ENCODE data around the gene ST6GALNAC5. TPM values are rescaled to one million over a fixed set of nuclear protein-coding genes. Genes with fewer than 3 reads are reported as not detected.

The ST6GALNAC5 gene
- polyA plus RNA-seq, 1 experiment: 1.6 TPM

GRCh38 chr1:76901158-76901767 is 34.0 kb downstream of the ST6GALNAC5 start:
- peak; percentile 15 for DNase-seq (ENCODE audit: low read depth, low spot score)

DNA sequence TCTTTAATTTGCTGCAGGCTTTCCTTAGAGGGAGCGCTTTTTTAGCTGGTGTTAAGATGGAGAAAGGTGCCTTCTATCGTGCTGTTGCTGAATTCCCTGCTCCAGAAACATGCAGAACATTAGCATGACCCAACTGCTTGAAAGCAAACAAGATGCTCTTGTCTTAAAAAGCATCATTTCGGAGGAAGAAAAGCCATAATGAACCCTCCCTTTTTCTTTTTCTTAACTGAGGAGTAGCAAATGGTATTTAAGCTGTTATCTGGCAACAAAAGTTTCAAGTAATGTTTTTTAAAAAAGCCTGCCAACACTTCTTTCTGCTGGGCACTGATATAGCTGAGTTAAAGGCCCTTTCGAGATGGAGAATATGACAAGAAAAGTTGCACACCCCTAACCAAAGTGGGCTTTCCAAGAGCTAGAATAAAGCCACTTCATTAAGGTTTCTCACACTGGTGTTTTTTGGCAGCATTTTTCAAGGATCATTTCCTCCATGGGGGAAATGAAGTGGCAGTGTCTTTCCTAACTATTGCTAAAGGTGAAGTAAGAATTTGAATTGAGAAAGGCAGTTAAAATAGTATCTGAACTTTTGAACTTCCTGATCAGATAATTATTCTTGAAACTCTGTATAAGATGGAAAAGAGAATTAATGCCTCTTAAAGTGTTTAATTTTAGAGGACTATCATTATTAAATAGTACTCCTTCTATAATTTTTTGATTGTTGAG is 38.8 kb downstream of the ST6GALNAC5 start:
- POLR2A ChIA-PET: no interaction called here

More at GRCh38 chr1:76901158-76901767, 34.0 kb downstream of the ST6GALNAC5 start:
- Histone ChIP-seq H3K27me3 (ENCODE audit: control insufficient read depth, insufficient read depth, low read length) (no peaks in the 10 kb centered on the region), H3K27ac (ENCODE audit: low read depth, low read length) (no peak overlapping the region), H3K9me3 (ENCODE audit: control insufficient read depth, insufficient read depth, low read length) (no peaks in the 10 kb centered on the region), H3K4me3 (ENCODE audit: low read depth, low read length) (no peak overlapping the region)
- TF ChIP-seq, protein P1, sequence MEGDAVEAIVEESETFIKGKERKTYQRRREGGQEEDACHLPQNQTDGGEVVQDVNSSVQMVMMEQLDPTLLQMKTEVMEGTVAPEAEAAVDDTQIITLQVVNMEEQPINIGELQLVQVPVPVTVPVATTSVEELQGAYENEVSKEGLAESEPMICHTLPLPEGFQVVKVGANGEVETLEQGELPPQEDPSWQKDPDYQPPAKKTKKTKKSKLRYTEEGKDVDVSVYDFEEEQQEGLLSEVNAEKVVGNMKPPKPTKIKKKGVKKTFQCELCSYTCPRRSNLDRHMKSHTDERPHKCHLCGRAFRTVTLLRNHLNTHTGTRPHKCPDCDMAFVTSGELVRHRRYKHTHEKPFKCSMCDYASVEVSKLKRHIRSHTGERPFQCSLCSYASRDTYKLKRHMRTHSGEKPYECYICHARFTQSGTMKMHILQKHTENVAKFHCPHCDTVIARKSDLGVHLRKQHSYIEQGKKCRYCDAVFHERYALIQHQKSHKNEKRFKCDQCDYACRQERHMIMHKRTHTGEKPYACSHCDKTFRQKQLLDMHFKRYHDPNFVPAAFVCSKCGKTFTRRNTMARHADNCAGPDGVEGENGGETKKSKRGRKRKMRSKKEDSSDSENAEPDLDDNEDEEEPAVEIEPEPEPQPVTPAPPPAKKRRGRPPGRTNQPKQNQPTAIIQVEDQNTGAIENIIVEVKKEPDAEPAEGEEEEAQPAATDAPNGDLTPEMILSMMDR (IDR thresholded peaks at IDR 0.05; ENCODE audit: low read depth, low read length): peak; percentile 94
- POLR2A ChIA-PET: no interaction called here
- CTCF ChIA-PET: interaction anchor here (1.5 kb wide), 1 partner anchor 225 kb away, joined by 5 read pairs; no protein-coding TSS in a partner anchor

DNA sequence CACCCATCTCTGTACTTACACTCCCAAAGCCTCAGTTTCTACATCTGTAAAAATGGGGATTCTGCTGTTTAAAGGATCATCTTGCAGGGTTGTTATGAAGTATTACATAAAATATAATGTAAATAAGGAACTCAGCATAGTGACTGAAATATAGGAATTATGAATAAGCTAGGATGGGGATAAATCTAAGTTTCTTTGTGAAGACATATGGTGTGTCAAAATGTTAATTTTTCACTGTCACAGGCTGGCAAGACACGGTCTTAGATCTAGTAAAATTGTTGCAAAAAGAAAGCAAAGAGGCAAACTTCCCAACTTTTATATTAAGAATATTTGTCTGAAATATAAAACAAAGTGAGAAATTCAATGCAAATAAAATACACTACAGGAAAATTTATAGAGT is 42.0 kb downstream of the ST6GALNAC5 start:
- DNase-seq (ENCODE audit: low read depth, low spot score): no peak
- TF ChIP-seq, protein P1 (IDR thresholded peaks at IDR 0.05; ENCODE audit: low read depth, low read length): no peak
- Histone ChIP-seq H3K9me3 (ENCODE audit: control insufficient read depth, insufficient read depth, low read length) (no peaks in the 10 kb centered on the region), H3K27me3 (ENCODE audit: control insufficient read depth, insufficient read depth, low read length) (no peaks in the 10 kb centered on the region), H3K27ac (ENCODE audit: low read depth, low read length) (no peak overlapping the region), H3K4me3 (ENCODE audit: low read depth, low read length) (no peak overlapping the region)
- CTCF ChIA-PET: no interaction called here
- POLR2A ChIA-PET: no interaction called here

More for the DNA sequence above, 38.8 kb downstream of the ST6GALNAC5 start:
- Histone ChIP-seq H3K9me3 (ENCODE audit: control insufficient read depth, insufficient read depth, low read length) (no peaks in the 10 kb centered on the region), H3K27ac (ENCODE audit: low read depth, low read length) (no peak overlapping the region), H3K4me3 (ENCODE audit: low read depth, low read length) (no peak overlapping the region), H3K27me3 (ENCODE audit: control insufficient read depth, insufficient read depth, low read length) (no peaks in the 10 kb centered on the region)
- CTCF ChIA-PET: no interaction called here
- DNase-seq (ENCODE audit: low read depth, low spot score): no peak
- TF ChIP-seq, protein P1 (IDR thresholded peaks at IDR 0.05; ENCODE audit: low read depth, low read length): no peak

DNA sequence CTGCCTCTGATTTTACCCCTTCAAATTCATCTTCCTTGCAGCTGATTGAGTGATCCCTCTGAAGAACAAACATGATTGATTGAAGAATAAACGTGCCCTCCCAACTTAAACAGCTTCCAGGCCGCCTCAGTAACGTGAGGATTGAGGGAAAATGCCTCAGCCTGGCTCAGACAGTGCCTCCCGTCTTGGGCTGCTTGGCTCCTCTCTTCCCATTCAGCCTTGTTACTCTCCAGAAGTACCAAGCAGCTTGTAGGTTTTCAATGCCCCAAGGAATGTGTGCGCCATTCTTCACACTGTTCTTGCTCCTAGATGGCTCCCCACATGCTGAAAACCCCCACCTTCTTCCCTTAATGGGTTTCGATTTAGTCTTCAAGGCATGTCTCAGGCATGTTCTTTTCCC is 51.8 kb downstream of the ST6GALNAC5 start:
- Histone ChIP-seq H3K27ac (ENCODE audit: low read depth, low read length) (no peak overlapping the region), H3K4me3 (ENCODE audit: low read depth, low read length) (no peak overlapping the region), H3K9me3 (ENCODE audit: control insufficient read depth, insufficient read depth, low read length) (no peaks in the 10 kb centered on the region), H3K27me3 (ENCODE audit: control insufficient read depth, insufficient read depth, low read length) (no peaks in the 10 kb centered on the region)
- no peak for DNase-seq (ENCODE audit: low read depth, low spot score)
- TF ChIP-seq, protein P1 (IDR thresholded peaks at IDR 0.05; ENCODE audit: low read depth, low read length): no peak
- POLR2A ChIA-PET: interaction anchor here (0.6 kb wide), 1 partner anchor 787 kb away, joined by 3 read pairs; no protein-coding TSS in a partner anchor
- CTCF ChIA-PET: interaction anchor here (1.0 kb wide), 1 partner anchor 225 kb away, joined by 6 read pairs; no protein-coding TSS in a partner anchor

DNA sequence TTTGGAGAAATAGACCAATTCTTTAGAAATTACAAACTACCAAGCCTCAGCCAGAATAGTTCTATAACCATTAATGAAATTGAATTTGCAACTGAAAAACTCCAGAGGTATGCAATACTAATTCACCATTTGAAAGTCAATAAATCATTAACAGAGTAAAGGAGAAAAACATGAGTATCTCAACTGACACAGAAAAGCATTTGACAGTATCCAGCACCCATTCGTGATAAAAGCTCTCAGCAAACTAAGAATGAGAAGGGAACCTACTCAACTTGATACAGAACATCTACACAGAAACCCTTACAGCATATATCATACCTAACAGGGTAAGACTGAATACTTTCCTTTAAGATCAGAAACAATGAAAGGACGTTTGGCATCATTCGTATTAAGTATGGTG is 54.3 kb downstream of the ST6GALNAC5 start:
- no peak overlapping the region for H3K27ac ChIP-seq (ENCODE audit: low read depth, low read length)
- no peak overlapping the region for H3K4me3 ChIP-seq (ENCODE audit: low read depth, low read length)
- ChIA-PET POLR2A (no interaction called here), CTCF (interaction anchor here (0.6 kb wide), 1 partner anchor 1012 kb away, joined by 5 read pairs; no protein-coding TSS in a partner anchor)
- no peaks in the 10 kb centered on the region for H3K27me3 ChIP-seq (ENCODE audit: control insufficient read depth, insufficient read depth, low read length)
- TF ChIP-seq, protein P1 (IDR thresholded peaks at IDR 0.05; ENCODE audit: low read depth, low read length): no peak
- no peak for DNase-seq (ENCODE audit: low read depth, low spot score)
- H3K9me3 ChIP-seq (ENCODE audit: control insufficient read depth, insufficient read depth, low read length): no peaks in the 10 kb centered on the region

Data from AG04450 (cell line).